Keratinocyte (primary cell): ENCODE data around the gene CXCL5. TPM values are rescaled to one million over a fixed set of nuclear protein-coding genes. Genes with fewer than 3 reads are reported as not detected.
"Not testable (repeated sequence)": the region's sequence is repeated elsewhere in the genome, so short reads cannot be mapped to it uniquely, and the experiment has no call there.

ENCODE experiments used
- DNase-seq: peaks from one replicate; pipeline ENCODE4 v3.0.0-alpha.2; 2011; ENCODE audit warnings: low read depth, missing footprints, low spot score
- FAIRE-seq: peaks from 2 replicates; lab custom pipeline; 2011; peaks lifted over from hg19 to GRCh38; lab: Jason Lieb, UNC
- H2AFZ ChIP-seq: 2 replicates; pipeline ENCODE4 v1.6.0; 2012; ENCODE audit warnings: low read length, control low read depth, inconsistent platforms; ENCODE audit not compliant: control insufficient read depth
- H3K27ac ChIP-seq: 2 replicates; pipeline ENCODE4 v1.5.1; 2011; ENCODE audit warnings: low read length; ENCODE audit not compliant: control insufficient read depth, insufficient read depth
- H3K27me3 ChIP-seq: 3 replicates; pipeline ENCODE4 v1.6.0; 2011; ENCODE audit warnings: low read length; ENCODE audit not compliant: control insufficient read depth, insufficient read depth; ENCODE audit errors: extremely low read depth
- H3K36me3 ChIP-seq, 2 experiments: 2 replicates in 1 of 2; 3 replicates in 1 of 2; pipeline ENCODE4 v1.5.1; 2011; ENCODE audit warnings: low read length in 2 of 2, mild to moderate bottlenecking in 1 of 2; ENCODE audit not compliant: control insufficient read depth in 2 of 2, insufficient read depth in 2 of 2; ENCODE audit errors: extremely low read depth in 1 of 2
- H3K4me1 ChIP-seq: 3 replicates; pipeline ENCODE4 v1.5.1; 2011; ENCODE audit warnings: low read length; ENCODE audit not compliant: control insufficient read depth, insufficient read depth; ENCODE audit errors: extremely low read depth
- H3K4me2 ChIP-seq: 3 replicates; pipeline ENCODE4 v1.6.0; 2011; ENCODE audit warnings: low read depth, low read length; ENCODE audit not compliant: control insufficient read depth, insufficient read depth; ENCODE audit errors: extremely low read depth
- H3K4me3 ChIP-seq, 3 experiments: fragments of 200-600 bp in 1 of 3; sonication (generic) in 1 of 3; 2 replicates in 2 of 3; 3 replicates in 1 of 3; pipeline ENCODE4 v1.5.1; 2011 to 2016; ENCODE audit warnings: low read length in 3 of 3, mild to moderate bottlenecking in 3 of 3, control low read depth in 2 of 3, inconsistent platforms in 1 of 3, low read depth in 1 of 3, mixed read lengths in 1 of 3, mixed run types in 1 of 3, moderate library complexity in 1 of 3; ENCODE audit not compliant: control insufficient read depth in 2 of 3, insufficient read depth in 2 of 3; ENCODE audit errors: extremely low read depth in 1 of 3
- H3K79me2 ChIP-seq: 2 replicates; pipeline ENCODE4 v1.6.0; 2012; ENCODE audit warnings: low read length; ENCODE audit not compliant: control insufficient read depth, insufficient read depth
- H3K9ac ChIP-seq: 3 replicates; pipeline ENCODE4 v1.6.0; 2011; ENCODE audit warnings: low read length; ENCODE audit not compliant: control insufficient read depth, insufficient read depth; ENCODE audit errors: extremely low read depth
- H3K9me1 ChIP-seq: 3 replicates; pipeline ENCODE4 v1.6.0; 2011; ENCODE audit warnings: low read length; ENCODE audit not compliant: control insufficient read depth, insufficient read depth; ENCODE audit errors: extremely low read depth
- H3K9me3 ChIP-seq: 2 replicates; pipeline ENCODE4 v1.5.1; 2012; ENCODE audit warnings: low read depth, low read length; ENCODE audit not compliant: control insufficient read depth
- H4K20me1 ChIP-seq: 3 replicates; pipeline ENCODE4 v1.6.0; 2011; ENCODE audit warnings: low read length; ENCODE audit not compliant: control insufficient read depth, insufficient read depth; ENCODE audit errors: extremely low read depth
- CTCF ChIP-seq, 3 experiments: IDR thresholded peaks in 1 of 3; conservative IDR thresholded peaks in 1 of 3; optimal IDR thresholded peaks in 1 of 3; 2 replicates in 2 of 3; 3 replicates in 1 of 3; pipeline versions ENCODE3 to v1.5.1; 2011; ENCODE audit warnings: low read length in 3 of 3, mild to moderate bottlenecking in 3 of 3, moderate library complexity in 2 of 3, control low read depth in 1 of 3, inconsistent platforms in 1 of 3; ENCODE audit not compliant: insufficient read depth in 2 of 3; ENCODE audit errors: extremely low read depth in 1 of 3
- EZH2 ChIP-seq: IDR thresholded peaks from one replicate; pipeline ENCODE4 v1.6.1; 2012; ENCODE audit warnings: inconsistent platforms, mild to moderate bottlenecking, low read length, moderate library complexity
- dilution Hi-C: fragments of 300-500 bp; cut with MboI; formaldehyde crosslinking; loops from one replicate; pipeline ENCODE4 v1.7.0; 2020; ENCODE audit warnings: low sequenced_read_pairs; ENCODE audit not compliant: extremely low pct_ligation_motif_present
- polyA plus RNA-seq, 5 experiments: library from polyadenylated mRNA; depleted of rRNA in 3 of 5; stranded (reverse) in 3 of 5; stranded (forward) in 1 of 5; unstranded in 1 of 5; fragments of >200 nt; gene quantifications; 1 replicate in 1 of 5; 2 replicates in 3 of 5; 3 replicates in 1 of 5; pipeline versions ENCODE4 v1.2.1 to v1.2.3, GENCODE V29; 2011 to 2012; ENCODE audit warnings: missing spikeins in 2 of 5, low read depth in 1 of 5, low replicate concordance in 1 of 5

The CXCL5 gene
- polyA plus RNA-seq, 1 donor (not counting 4 experiments of a cell fraction or from before 2014, with no cell fraction given): 0.76 TPM

GRCh38 chr4:73964862-73965611, 33.4 kb downstream of the CXCL5 start:
- Histone ChIP-seq H3K27ac (no peak overlapping the region), H3K4me3 (no peak overlapping the region), H3K27me3 (no peaks in the 10 kb centered on the region), H3K79me2 (no peaks in the 10 kb centered on the region), H3K9me3 (no peaks in the 10 kb centered on the region), H3K36me3 (no peaks in the 10 kb centered on the region), H4K20me1 (no peaks in the 10 kb centered on the region), H3K9ac (no peak overlapping the region), H3K9me1 (no peaks in the 10 kb centered on the region), H3K4me2 (no peak overlapping the region), H3K4me1 (no peaks in the 10 kb centered on the region), H2AFZ (no peak overlapping the region)
- FAIRE-seq: peak; percentile 39
- TF ChIP-seq EZH2 (no peak), CTCF (optimal IDR thresholded peaks at IDR 0.05 in 1 of 3, IDR thresholded peaks at IDR 0.05 in 1 of 3, conservative IDR thresholded peaks at IDR 0.05 in 1 of 3; ENCODE audit: extremely low read depth in 1 of 3, insufficient read depth in 2 of 3, low read length in 3 of 3) (peak; percentile 55 to 88 (median 66))
- no peak for DNase-seq
- dilution Hi-C loops: no loop called here

GRCh38 chr4:73962724-73963123, 35.8 kb downstream of the CXCL5 start:
- Histone ChIP-seq H2AFZ (no peak overlapping the region), H3K27me3 (no peaks in the 10 kb centered on the region), H3K4me3 (no peak overlapping the region), H3K4me1 (no peaks in the 10 kb centered on the region), H4K20me1 (no peaks in the 10 kb centered on the region), H3K9me3 (no peaks in the 10 kb centered on the region), H3K9me1 (no peaks in the 10 kb centered on the region), H3K36me3 (no peaks in the 10 kb centered on the region), H3K9ac (no peak overlapping the region), H3K79me2 (no peaks in the 10 kb centered on the region), H3K4me2 (no peak overlapping the region), H3K27ac (no peak overlapping the region)
- DNase-seq (no peak), FAIRE-seq (no peak)
- dilution Hi-C loops: no loop called here
- TF ChIP-seq CTCF (optimal IDR thresholded peaks at IDR 0.05 in 1 of 3, IDR thresholded peaks at IDR 0.05 in 1 of 3, conservative IDR thresholded peaks at IDR 0.05 in 1 of 3; ENCODE audit: extremely low read depth in 1 of 3, insufficient read depth in 2 of 3, low read length in 3 of 3) (no peak), EZH2 (no peak)

GRCh38 chr4:73959041-73959440, 39.4 kb downstream of the CXCL5 start:
- DNase-seq, H3K36me3 ChIP-seq, H3K27me3 ChIP-seq, H3K9ac ChIP-seq, H3K79me2 ChIP-seq, FAIRE-seq, H4K20me1 ChIP-seq, H3K27ac ChIP-seq, H2AFZ ChIP-seq, H3K9me3 ChIP-seq, dilution Hi-C loops, H3K4me1 ChIP-seq, H3K4me2 ChIP-seq, H3K9me1 ChIP-seq, H3K4me3 ChIP-seq: not testable (repeated sequence)
